Adrenal gland (tissue), 19 donors: Measurements from ENCODE around the gene PSAP. TPM values are rescaled to one million over a fixed set of nuclear protein-coding genes. Genes with fewer than 3 reads are reported as not detected.

Source experiments
- DNase-seq, 7 donors: peaks; one replicate each; pipeline ENCODE4 v3.0.0-alpha.2; 2019 to 2020
- H3K27ac ChIP-seq, 5 donors: fragments of 200-600 bp; sonication (generic) in 4 of 5; 1 replicate in 3 of 5; 2 replicates in 2 of 5; pipeline versions ENCODE4 v1.5.1 to v1.8.0; 2016 to 2020; ENCODE audit warnings: mild to moderate bottlenecking in 1 of 5
- H3K27me3 ChIP-seq: fragments of 200-600 bp; 2 replicates; pipeline ENCODE4 v1.8.0; 2021
- H3K36me3 ChIP-seq, 2 donors: fragments of 200-600 bp; replicated peaks in 1 of 2; 1 replicate in 1 of 2; 2 replicates in 1 of 2; pipeline versions ENCODE4 v1.5.1 to v1.8.0; 2018 to 2022
- H3K4me1 ChIP-seq, 2 donors: fragments of 200-600 bp; replicated peaks in 1 of 2; 1 replicate in 1 of 2; 2 replicates in 1 of 2; pipeline versions ENCODE4 v1.5.1 to v1.8.0; 2018 to 2021
- H3K4me3 ChIP-seq, 4 donors: fragments of 200-600 bp; sonication (generic) in 3 of 4; one replicate each; pipeline ENCODE4 v1.5.1; 2016 to 2018
- H3K9me3 ChIP-seq, 3 donors: fragments of 200-600 bp; sonication (generic) in 1 of 3; replicated peaks in 1 of 3; 1 replicate in 2 of 3; 2 replicates in 1 of 3; pipeline versions ENCODE4 v1.5.1 to v1.8.0; 2016 to 2021
- POLR2A ChIP-seq, 2 donors: fragments of 450-650 bp; IDR thresholded peaks; one replicate each; pipeline ENCODE4 v1.6.1; 2017; ENCODE audit warnings: antibody characterized with exemption in 2 of 2, mild to moderate bottlenecking in 2 of 2, moderate library complexity in 1 of 2
- WGBS, 4 donors: extraction: QIAGEN DNeasy Blood & Tissue Kit in 2 of 4; methylation state at CpG; one replicate each; pipeline versions ENCODE4 v1.1.5 to v1.1.7; 2013 to 2017; 5-methylcytosine and 5-hydroxymethylcytosine counted together
- intact Hi-C, 2 donors: fragments of 100-400 bp; cut with DNase I; formaldehyde crosslinking; loops; one replicate each; pipeline versions ENCODE4 v1.14.1 to v1.15.0; 2022 to 2023
- long read RNA-seq, 10 donors: library from polyadenylated mRNA in 3 of 10; unstranded in 2 of 10; stranded (forward) in 1 of 10; transcript quantifications; one replicate each; pipeline ENCODE4 v2.0.0 and lab custom pipeline, GENCODE V29; 2021 to 2026
- polyA plus RNA-seq, 3 donors: library from polyadenylated mRNA; stranded (reverse); fragments of 200-250 nt in 2 of 3; fragments of 350-450 nt in 1 of 3; fragmentation: Illumina TruSeq in 1 of 3; extraction: RNeasy Lipid Tissue Mini Kit (QIAGEN cat#74804) in 1 of 3; gene quantifications; one replicate each; pipeline ENCODE4 v1.2.3, GENCODE V29; 2013 to 2014
- total RNA-seq, 9 donors: library from RNA; depleted of rRNA in 4 of 9; stranded (reverse); fragments of >200 nt in 4 of 9; fragments of 120-200 nt in 1 of 9; fragmentation: NEBNext Ultra II Directional in 1 of 9; extraction: Animal tissue kit (Norgen Biotek cat#: 25700) in 1 of 9; gene quantifications; one replicate each; pipeline versions ENCODE4 v1.1.0 to v1.2.4, GENCODE V29; 2013 to 2023
- TF ChIP-seq, protein P1 (sequence below), 6 experiments: fragments of 450-650 bp in 4 of 6; fragments of 200-600 bp in 2 of 6; sonication (generic) in 1 of 6; IDR thresholded peaks; 1 replicate in 5 of 6; 2 replicates in 1 of 6; pipeline versions ENCODE4 v1.5.1 to v1.8.0; 2016 to 2021; ENCODE audit warnings: antibody characterized with exemption in 6 of 6, mild to moderate bottlenecking in 2 of 6, moderate library complexity in 1 of 6
- donor health status: healthy with polysubstance abuse.
- donor health status: Bipolar disorder and iron deficiency.
- donor health status: DM: yes; HTN: yes; CAD: no.
- donor health status: DM: no; HTN: no; CAD: no.
- donor health status: DM: no; HTN: no; CAD: no.
- donor health status: DM: yes; HTN: yes; CAD: no.

Gene PSAP
- 1,000 to 10,000 TPM; 1,087 to 3,452 (median 2,251) TPM for total RNA-seq
- polyA plus RNA-seq, result 1,000 to 10,000 TPM in 1 of 3 donors, 100 to 1,000 TPM in 2; 623 to 1,694 (median 805) TPM
- long read RNA-seq, donor 1, transcript PSAP-202 (14 exons, 2,872 nt), result major isoform, 303 of 754 reads
- long read RNA-seq, donor 1, partial matches to known transcripts, result 332 of 754 reads
- long read RNA-seq, donor 1, other reads (novel, unspliced or antisense), result 118 of 754 reads
- long read RNA-seq, donor 2, transcript PSAP-202 (14 exons, 2,872 nt), result major isoform, 227 of 558 reads
- long read RNA-seq, donor 2, partial matches to known transcripts, result 253 of 558 reads
- long read RNA-seq, donor 2, other reads (novel, unspliced or antisense), result 77 of 558 reads
- long read RNA-seq, donor 3, transcript PSAP-202 (14 exons, 2,872 nt), result major isoform, 293 of 598 reads
- long read RNA-seq, donor 3, partial matches to known transcripts, result 209 of 598 reads
- long read RNA-seq, donor 3, other reads (novel, unspliced or antisense), result 95 of 598 reads
- long read RNA-seq, donor 4, transcript PSAP-201 (14 exons, 2,830 nt), result minor isoform, 28 of 1,827 reads
- long read RNA-seq, donor 4, transcript PSAP-202 (14 exons, 2,872 nt), result major isoform, 822 of 1,827 reads
- long read RNA-seq, donor 4, partial matches to known transcripts, result 187 of 1,827 reads
- long read RNA-seq, donor 4, other reads (novel, unspliced or antisense), result 790 of 1,827 reads
- long read RNA-seq, donor 5, transcript PSAP-202 (14 exons, 2,872 nt), result major isoform, 1,911 of 4,532 reads
- long read RNA-seq, donor 5, transcript PSAP-201 (14 exons, 2,830 nt), result minor isoform, 15 of 4,532 reads
- long read RNA-seq, donor 5, partial matches to known transcripts, result 226 of 4,532 reads
- long read RNA-seq, donor 5, other reads (novel, unspliced or antisense), result 2,380 of 4,532 reads
- long read RNA-seq, donor 6, transcript PSAP-202 (14 exons, 2,872 nt), result major isoform, 415 of 1,286 reads
- long read RNA-seq, donor 6, transcript PSAP-201 (14 exons, 2,830 nt), result minor isoform, 20 of 1,286 reads
- long read RNA-seq, donor 6, partial matches to known transcripts, result 171 of 1,286 reads
- long read RNA-seq, donor 6, other reads (novel, unspliced or antisense), result 680 of 1,286 reads
- long read RNA-seq, donor 7, transcript PSAP-202 (14 exons, 2,872 nt), result major isoform, 107 of 286 reads
- long read RNA-seq, donor 7, partial matches to known transcripts, result 156 of 286 reads
- long read RNA-seq, donor 7, other reads (novel, unspliced or antisense), result 23 of 286 reads
- long read RNA-seq, donor 8, transcript PSAP-202 (14 exons, 2,872 nt), result major isoform, 446 of 873 reads
- long read RNA-seq, donor 8, partial matches to known transcripts, result 310 of 873 reads
- long read RNA-seq, donor 8, other reads (novel, unspliced or antisense), result 117 of 873 reads
- long read RNA-seq, donor 9, transcript PSAP-202 (14 exons, 2,872 nt), result major isoform, 220 of 510 reads
- long read RNA-seq, donor 9, partial matches to known transcripts, result 212 of 510 reads
- long read RNA-seq, donor 9, other reads (novel, unspliced or antisense), result 77 of 510 reads
- long read RNA-seq, donor 10, transcript PSAP-202 (14 exons, 2,872 nt), result major isoform, 134 of 290 reads
- long read RNA-seq, donor 10, partial matches to known transcripts, result 112 of 290 reads
- long read RNA-seq, donor 10, other reads (novel, unspliced or antisense), result 44 of 290 reads

- TF ChIP-seq, protein P1, sequence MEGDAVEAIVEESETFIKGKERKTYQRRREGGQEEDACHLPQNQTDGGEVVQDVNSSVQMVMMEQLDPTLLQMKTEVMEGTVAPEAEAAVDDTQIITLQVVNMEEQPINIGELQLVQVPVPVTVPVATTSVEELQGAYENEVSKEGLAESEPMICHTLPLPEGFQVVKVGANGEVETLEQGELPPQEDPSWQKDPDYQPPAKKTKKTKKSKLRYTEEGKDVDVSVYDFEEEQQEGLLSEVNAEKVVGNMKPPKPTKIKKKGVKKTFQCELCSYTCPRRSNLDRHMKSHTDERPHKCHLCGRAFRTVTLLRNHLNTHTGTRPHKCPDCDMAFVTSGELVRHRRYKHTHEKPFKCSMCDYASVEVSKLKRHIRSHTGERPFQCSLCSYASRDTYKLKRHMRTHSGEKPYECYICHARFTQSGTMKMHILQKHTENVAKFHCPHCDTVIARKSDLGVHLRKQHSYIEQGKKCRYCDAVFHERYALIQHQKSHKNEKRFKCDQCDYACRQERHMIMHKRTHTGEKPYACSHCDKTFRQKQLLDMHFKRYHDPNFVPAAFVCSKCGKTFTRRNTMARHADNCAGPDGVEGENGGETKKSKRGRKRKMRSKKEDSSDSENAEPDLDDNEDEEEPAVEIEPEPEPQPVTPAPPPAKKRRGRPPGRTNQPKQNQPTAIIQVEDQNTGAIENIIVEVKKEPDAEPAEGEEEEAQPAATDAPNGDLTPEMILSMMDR (IDR thresholded peaks at IDR 0.05), result no peak
- TF ChIP-seq POLR2A (IDR thresholded peaks at IDR 0.05), result peak; percentile 98 to 100
- Histone ChIP-seq H3K27ac (peak within 1 kb of the TSS; percentile 95 to 99 (median 98)), H3K4me1 (peaks cover 39 to 51% of the 10 kb centered on the region in 2 donors), H3K9me3 (no peaks in the 10 kb centered on the region), H3K27me3 (no peaks in the 10 kb centered on the region), H3K4me3 (peak within 1 kb of the TSS; percentile 70 to 99 (median 81)), H3K36me3 (no peaks in the 10 kb centered on the region)
- 0 to 1% (median 0%) methylated on average over 21 to 49 of the region's 49 CpGs for WGBS, 4 donors
- peak; percentile 98 to 100 (median 99) for DNase-seq
- intact Hi-C loops, result no loop called here
Observed at GRCh38 chr10:71850743-71851464, at the start of gene PSAP. Gene PSAP, minus strand, starts transcription at chr10:71851251. Its CDS starts 30 bp downstream, at chr10:71851221.

GRCh38 chr10:71900441-71901180 lies 49.6 kb upstream of the PSAP start:
- WGBS, 4 donors, result 78 to 95% (median 88%) methylated on average over 8 to 14 of the region's 14 CpGs
- H3K27me3 ChIP-seq, result no peaks in the 10 kb centered on the region
- H3K4me3 ChIP-seq, result no peak overlapping the region
- TF ChIP-seq, protein P1 (IDR thresholded peaks at IDR 0.05), result no peak
- no peak overlapping the region for H3K27ac ChIP-seq
- no peaks in the 10 kb centered on the region for H3K9me3 ChIP-seq
- intact Hi-C loops, result no loop called here
- peak in 3 of 7 donors; percentile 46 to 48 (median 47) for DNase-seq
- H3K4me1 ChIP-seq, result no peaks in the 10 kb centered on the region
- no peaks in the 10 kb centered on the region for H3K36me3 ChIP-seq
